ENCODE results near the gene DDAH1. TPM values are rescaled to one million over a fixed set of nuclear protein-coding genes. Genes with fewer than 3 reads are reported as not detected.

Gene DDAH1
- total and polyA plus RNA-seq, 2 experiments from 2014 or later: 29.4 to 41.7 TPM

GRCh38 chr1:85297855-85298629 is 166.9 kb downstream of the DDAH1 start:
- Mint-ChIP-seq H3K4me1 (peaks cover 8% of the 10 kb centered on the region), H3K27me3 (ENCODE audit: insufficient read depth, low read depth, poor library complexity) (peaks cover 4% of the 10 kb centered on the region), H3K9me3 (no peaks in the 10 kb centered on the region), H3K4me3 (no peak overlapping the region), H3K27ac (no peak overlapping the region), H3K36me3 (ENCODE audit: low read depth) (no peaks in the 10 kb centered on the region)
- no peaks in the 10 kb centered on the region for H3K36me3 ChIP-seq (ENCODE audit: insufficient read depth)
- H3K4me3 ChIP-seq: no peak overlapping the region
- no peaks in the 10 kb centered on the region for H4K20me1 ChIP-seq (replicated peaks; ENCODE audit: insufficient read depth)
- no peaks in the 10 kb centered on the region for H3K27me3 ChIP-seq (ENCODE audit: insufficient read depth)
- DNase-seq (ENCODE audit: low spot score) (no peak), ATAC-seq (no peak)
- no peaks in the 10 kb centered on the region for H3K4me1 ChIP-seq (ENCODE audit: insufficient read depth)
- H3K4me2 ChIP-seq: no peak overlapping the region
- H3K27ac ChIP-seq (ENCODE audit: low read depth): no peak overlapping the region
- H3K79me2 ChIP-seq (replicated peaks; ENCODE audit: insufficient read depth): no peaks in the 10 kb centered on the region
- no peaks in the 10 kb centered on the region for H3K9me2 ChIP-seq (ENCODE audit: insufficient read depth)
- H3F3A ChIP-seq (replicated peaks; ENCODE audit: low read depth): no peaks in the 10 kb centered on the region
- TF ChIP-seq ZNF114 (CRISPR knock-in tag; IDR thresholded peaks at IDR 0.05) (no peak), STAT1 (IDR thresholded peaks at IDR 0.05; ENCODE audit: unreplicated experiment) (no peak), POLR2AphosphoS5 (IDR thresholded peaks at IDR 0.05; ENCODE audit: low read depth) (no peak), NANOG (IDR thresholded peaks at IDR 0.05; ENCODE audit: borderline replicate concordance) (no peak), EZH2 (IDR thresholded peaks at IDR 0.05; ENCODE audit: low read depth, unreplicated experiment) (no peak), ETS1 (IDR thresholded peaks at IDR 0.05) (no peak), ZNF331 (CRISPR knock-in tag; IDR thresholded peaks at IDR 0.05; ENCODE audit: low read depth) (no peak), CREB1 (CRISPR knock-in tag; IDR thresholded peaks at IDR 0.05; ENCODE audit: low read depth) (no peak), JUNB (IDR thresholded peaks at IDR 0.05; ENCODE audit: unreplicated experiment) (no peak), EZH2phosphoT487 (IDR thresholded peaks at IDR 0.05; ENCODE audit: unreplicated experiment) (no peak), REST (IDR thresholded peaks at IDR 0.05; ENCODE audit: unreplicated experiment) (no peak)
- TF ChIP-seq, protein P1, sequence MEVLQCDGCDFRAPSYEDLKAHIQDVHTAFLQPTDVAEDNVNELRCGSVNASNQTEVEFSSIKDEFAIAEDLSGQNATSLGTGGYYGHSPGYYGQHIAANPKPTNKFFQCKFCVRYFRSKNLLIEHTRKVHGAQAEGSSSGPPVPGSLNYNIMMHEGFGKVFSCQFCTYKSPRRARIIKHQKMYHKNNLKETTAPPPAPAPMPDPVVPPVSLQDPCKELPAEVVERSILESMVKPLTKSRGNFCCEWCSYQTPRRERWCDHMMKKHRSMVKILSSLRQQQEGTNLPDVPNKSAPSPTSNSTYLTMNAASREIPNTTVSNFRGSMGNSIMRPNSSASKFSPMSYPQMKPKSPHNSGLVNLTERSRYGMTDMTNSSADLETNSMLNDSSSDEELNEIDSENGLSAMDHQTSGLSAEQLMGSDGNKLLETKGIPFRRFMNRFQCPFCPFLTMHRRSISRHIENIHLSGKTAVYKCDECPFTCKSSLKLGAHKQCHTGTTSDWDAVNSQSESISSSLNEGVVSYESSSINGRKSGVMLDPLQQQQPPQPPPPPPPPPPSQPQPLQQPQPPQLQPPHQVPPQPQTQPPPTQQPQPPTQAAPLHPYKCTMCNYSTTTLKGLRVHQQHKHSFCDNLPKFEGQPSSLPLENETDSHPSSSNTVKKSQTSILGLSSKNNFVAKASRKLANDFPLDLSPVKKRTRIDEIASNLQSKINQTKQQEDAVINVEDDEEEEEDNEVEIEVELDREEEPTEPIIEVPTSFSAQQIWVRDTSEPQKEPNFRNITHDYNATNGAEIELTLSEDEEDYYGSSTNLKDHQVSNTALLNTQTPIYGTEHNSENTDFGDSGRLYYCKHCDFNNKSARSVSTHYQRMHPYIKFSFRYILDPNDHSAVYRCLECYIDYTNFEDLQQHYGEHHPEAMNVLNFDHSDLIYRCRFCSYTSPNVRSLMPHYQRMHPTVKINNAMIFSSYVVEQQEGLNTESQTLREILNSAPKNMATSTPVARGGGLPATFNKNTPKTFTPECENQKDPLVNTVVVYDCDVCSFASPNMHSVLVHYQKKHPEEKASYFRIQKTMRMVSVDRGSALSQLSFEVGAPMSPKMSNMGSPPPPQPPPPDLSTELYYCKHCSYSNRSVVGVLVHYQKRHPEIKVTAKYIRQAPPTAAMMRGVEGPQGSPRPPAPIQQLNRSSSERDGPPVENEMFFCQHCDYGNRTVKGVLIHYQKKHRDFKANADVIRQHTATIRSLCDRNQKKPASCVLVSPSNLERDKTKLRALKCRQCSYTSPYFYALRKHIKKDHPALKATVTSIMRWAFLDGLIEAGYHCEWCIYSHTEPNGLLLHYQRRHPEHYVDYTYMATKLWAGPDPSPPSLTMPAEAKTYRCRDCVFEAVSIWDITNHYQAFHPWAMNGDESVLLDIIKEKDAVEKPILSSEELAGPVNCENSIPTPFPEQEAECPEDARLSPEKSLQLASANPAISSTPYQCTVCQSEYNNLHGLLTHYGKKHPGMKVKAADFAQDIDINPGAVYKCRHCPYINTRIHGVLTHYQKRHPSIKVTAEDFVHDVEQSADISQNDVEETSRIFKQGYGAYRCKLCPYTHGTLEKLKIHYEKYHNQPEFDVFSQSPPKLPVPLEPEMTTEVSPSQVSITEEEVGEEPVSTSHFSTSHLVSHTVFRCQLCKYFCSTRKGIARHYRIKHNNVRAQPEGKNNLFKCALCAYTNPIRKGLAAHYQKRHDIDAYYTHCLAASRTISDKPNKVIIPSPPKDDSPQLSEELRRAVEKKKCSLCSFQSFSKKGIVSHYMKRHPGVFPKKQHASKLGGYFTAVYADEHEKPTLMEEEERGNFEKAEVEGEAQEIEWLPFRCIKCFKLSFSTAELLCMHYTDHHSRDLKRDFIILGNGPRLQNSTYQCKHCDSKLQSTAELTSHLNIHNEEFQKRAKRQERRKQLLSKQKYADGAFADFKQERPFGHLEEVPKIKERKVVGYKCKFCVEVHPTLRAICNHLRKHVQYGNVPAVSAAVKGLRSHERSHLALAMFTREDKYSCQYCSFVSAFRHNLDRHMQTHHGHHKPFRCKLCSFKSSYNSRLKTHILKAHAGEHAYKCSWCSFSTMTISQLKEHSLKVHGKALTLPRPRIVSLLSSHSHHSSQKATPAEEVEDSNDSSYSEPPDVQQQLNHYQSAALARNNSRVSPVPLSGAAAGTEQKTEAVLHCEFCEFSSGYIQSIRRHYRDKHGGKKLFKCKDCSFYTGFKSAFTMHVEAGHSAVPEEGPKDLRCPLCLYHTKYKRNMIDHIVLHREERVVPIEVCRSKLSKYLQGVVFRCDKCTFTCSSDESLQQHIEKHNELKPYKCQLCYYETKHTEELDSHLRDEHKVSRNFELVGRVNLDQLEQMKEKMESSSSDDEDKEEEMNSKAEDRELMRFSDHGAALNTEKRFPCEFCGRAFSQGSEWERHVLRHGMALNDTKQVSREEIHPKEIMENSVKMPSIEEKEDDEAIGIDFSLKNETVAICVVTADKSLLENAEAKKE (CRISPR knock-in tag; IDR thresholded peaks at IDR 0.05): no peak
- TF ChIP-seq, protein P2, sequence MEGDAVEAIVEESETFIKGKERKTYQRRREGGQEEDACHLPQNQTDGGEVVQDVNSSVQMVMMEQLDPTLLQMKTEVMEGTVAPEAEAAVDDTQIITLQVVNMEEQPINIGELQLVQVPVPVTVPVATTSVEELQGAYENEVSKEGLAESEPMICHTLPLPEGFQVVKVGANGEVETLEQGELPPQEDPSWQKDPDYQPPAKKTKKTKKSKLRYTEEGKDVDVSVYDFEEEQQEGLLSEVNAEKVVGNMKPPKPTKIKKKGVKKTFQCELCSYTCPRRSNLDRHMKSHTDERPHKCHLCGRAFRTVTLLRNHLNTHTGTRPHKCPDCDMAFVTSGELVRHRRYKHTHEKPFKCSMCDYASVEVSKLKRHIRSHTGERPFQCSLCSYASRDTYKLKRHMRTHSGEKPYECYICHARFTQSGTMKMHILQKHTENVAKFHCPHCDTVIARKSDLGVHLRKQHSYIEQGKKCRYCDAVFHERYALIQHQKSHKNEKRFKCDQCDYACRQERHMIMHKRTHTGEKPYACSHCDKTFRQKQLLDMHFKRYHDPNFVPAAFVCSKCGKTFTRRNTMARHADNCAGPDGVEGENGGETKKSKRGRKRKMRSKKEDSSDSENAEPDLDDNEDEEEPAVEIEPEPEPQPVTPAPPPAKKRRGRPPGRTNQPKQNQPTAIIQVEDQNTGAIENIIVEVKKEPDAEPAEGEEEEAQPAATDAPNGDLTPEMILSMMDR (conservative IDR thresholded peaks at IDR 0.05; ENCODE audit: low read depth in 2 of 2): no peak
- peak overlapping the region; percentile 32 for H2AFZ ChIP-seq

All from GM23338 (cell line).